ENCODE measurements around the gene DCC.

DNA sequence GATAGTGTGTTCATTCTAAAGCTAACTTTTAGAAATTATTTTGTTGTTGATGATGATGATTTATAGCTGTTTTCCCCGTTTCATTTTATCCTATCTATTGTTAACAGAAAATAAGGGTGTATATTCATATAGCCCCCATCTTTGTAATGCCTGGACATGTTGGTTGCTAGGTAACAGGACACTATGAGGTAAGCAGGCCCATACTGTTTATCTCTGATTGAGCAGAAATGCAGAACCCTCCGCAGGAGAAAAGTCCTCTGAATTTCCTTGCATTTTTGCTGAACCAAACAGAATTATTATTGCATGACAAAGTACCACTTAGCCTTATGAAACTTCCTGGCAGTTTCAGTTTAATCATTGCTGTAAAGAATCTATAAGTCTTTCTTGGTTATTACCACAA, 339.4 kb downstream of the DCC start:
- TF ChIP-seq CTCF (IDR thresholded peaks at IDR 0.05) = no peak
- no peak for TF ChIP-seq POLR2A (IDR thresholded peaks at IDR 0.05)
